ENCODE results near the gene CATSPERD. TPM values are rescaled to one million over a fixed set of nuclear protein-coding genes. Genes with fewer than 3 reads are reported as not detected.

CATSPERD gene
- total RNA-seq, 2 experiments from 2014 or later = not detected

DNA sequence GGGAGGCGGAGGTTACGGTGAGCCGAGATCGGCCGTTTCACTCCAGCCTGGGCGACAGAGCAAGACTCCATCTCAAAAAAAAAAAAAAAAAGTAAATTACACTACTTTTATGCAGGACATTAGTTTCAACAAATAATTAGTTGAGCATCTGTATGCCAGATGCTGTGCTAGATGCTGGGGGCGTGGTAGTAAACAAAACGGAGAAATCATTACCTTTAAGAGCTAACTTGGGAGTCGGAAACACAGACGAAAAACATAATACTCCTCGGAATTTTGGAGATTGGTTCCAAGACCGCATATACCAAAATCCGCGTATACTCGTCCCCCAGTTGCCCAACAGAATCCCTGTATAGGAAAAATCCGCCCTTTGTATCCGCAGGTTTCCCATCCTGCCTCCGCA is 71.8 kb downstream of the CATSPERD start:
- CTCF ChIA-PET = interaction anchor here (6.2 kb wide), 1 partner anchor 12 kb away, joined by 37 read pairs; the partner anchor contains the start of gene NRTN
- Histone ChIP-seq H3K27me3 (ENCODE audit: control insufficient read depth in 1 of 2, insufficient read depth in 2 of 2, low read length in 2 of 2) (no peaks in the 10 kb centered on the region), H3K4me1 (ENCODE audit: insufficient read depth, low read length) (peaks cover 26% of the 10 kb centered on the region), H3K27ac (ENCODE audit: low read depth in 1 of 2, low read length in 2 of 2) (no peak overlapping the region), H3K9me3 (ENCODE audit: control insufficient read depth in 1 of 2, insufficient read depth in 1 of 2, low read length in 2 of 2) (no peaks in the 10 kb centered on the region), H3K4me3 (ENCODE audit: low read length) (no peak overlapping the region), H3K36me3 (ENCODE audit: insufficient read depth, low read length) (peaks cover 28% of the 10 kb centered on the region)
- intact Hi-C loops (cut with DNase I, micrococcal nuclease) = loop anchor here (2.0 to 5.0 kb wide), 4 partner anchors 35 to 170 kb away; partner anchors contain the start of genes NDUFA11 (in 1 of the 2), RPL36 (in 1 of the 2), SAFB (in 1 of the 2) and SAFB2 (in 1 of the 2)
- Mint-ChIP-seq H3K36me3 (ENCODE audit: low read depth) (peaks cover 29% of the 10 kb centered on the region), H3K4me3 (no peak overlapping the region), H3K9me3 (no peaks in the 10 kb centered on the region), H3K4me1 (ENCODE audit: low read depth) (peaks cover 15% of the 10 kb centered on the region), H3K27me3 (no peaks in the 10 kb centered on the region), H3K27ac (peak overlapping the region; percentile 30)
- POLR2A ChIA-PET = interaction anchor here (1.7 to 3.6 kb wide), 4 partner anchors 12 to 112 kb away, joined by 5 to 23 read pairs (median 16); partner anchors contain the start of genes CATSPERD, LONP1, NDUFA11 and RPL36
- TF ChIP-seq, protein P1, sequence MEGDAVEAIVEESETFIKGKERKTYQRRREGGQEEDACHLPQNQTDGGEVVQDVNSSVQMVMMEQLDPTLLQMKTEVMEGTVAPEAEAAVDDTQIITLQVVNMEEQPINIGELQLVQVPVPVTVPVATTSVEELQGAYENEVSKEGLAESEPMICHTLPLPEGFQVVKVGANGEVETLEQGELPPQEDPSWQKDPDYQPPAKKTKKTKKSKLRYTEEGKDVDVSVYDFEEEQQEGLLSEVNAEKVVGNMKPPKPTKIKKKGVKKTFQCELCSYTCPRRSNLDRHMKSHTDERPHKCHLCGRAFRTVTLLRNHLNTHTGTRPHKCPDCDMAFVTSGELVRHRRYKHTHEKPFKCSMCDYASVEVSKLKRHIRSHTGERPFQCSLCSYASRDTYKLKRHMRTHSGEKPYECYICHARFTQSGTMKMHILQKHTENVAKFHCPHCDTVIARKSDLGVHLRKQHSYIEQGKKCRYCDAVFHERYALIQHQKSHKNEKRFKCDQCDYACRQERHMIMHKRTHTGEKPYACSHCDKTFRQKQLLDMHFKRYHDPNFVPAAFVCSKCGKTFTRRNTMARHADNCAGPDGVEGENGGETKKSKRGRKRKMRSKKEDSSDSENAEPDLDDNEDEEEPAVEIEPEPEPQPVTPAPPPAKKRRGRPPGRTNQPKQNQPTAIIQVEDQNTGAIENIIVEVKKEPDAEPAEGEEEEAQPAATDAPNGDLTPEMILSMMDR (IDR thresholded peaks at IDR 0.05) = no peak
- DNase-seq = peak in 1 of 14 experiments; percentile 28
- ATAC-seq (ENCODE audit: poor library complexity) = no peak

DNA sequence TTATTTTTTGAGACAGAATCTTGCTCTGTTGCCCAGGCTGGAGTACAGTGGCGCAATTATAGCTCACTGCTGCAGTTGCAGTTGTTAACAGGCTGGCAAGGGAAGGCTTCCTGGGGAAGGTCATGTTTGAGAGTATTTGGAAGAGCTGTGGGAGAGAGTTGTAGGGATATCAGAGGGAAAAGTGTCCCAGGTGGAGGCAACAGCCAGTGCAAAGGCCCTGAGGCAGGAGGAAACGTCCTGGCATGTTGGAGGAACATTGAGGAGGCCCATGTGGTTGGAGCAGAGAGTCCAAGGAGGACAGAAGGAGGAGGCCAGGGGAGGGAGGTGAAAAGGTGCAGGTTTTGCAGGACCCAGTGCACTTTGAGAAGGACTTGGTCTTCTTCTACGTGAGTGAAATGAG is 72.8 kb downstream of the CATSPERD start:
- H3K9me3 Mint-ChIP-seq = no peaks in the 10 kb centered on the region
- H3K9me3 ChIP-seq (ENCODE audit: control insufficient read depth in 1 of 2, insufficient read depth in 1 of 2, low read length in 2 of 2) = no peaks in the 10 kb centered on the region
- peak overlapping the region; percentile 51 for H3K27ac Mint-ChIP-seq
- no peak overlapping the region for H3K4me3 Mint-ChIP-seq
- ATAC-seq (ENCODE audit: poor library complexity) (no peak), DNase-seq (no peak)
- TF ChIP-seq, protein P1 (IDR thresholded peaks at IDR 0.05) = no peak
- no peaks in the 10 kb centered on the region for H3K27me3 Mint-ChIP-seq
- H3K4me1 Mint-ChIP-seq (ENCODE audit: low read depth) = peaks cover 15% of the 10 kb centered on the region
- peaks cover 25% of the 10 kb centered on the region for H3K36me3 Mint-ChIP-seq (ENCODE audit: low read depth)
- ChIA-PET POLR2A (interaction anchor here (1.7 kb wide), 1 partner anchor 103 kb away, joined by 5 read pairs; the partner anchor contains the start of gene RPL36), CTCF (interaction anchor here (0.7 to 6.2 kb wide), 3 partner anchors 11 to 164 kb away, joined by 3 to 37 read pairs (median 4); partner anchors contain the start of gene NRTN)
- H3K4me1 ChIP-seq (ENCODE audit: insufficient read depth, low read length) = peaks cover 26% of the 10 kb centered on the region
- H3K4me3 ChIP-seq (ENCODE audit: low read length) = no peak overlapping the region
- H3K27ac ChIP-seq (ENCODE audit: low read depth in 1 of 2, low read length in 2 of 2) = no peak overlapping the region
- intact Hi-C loops (cut with DNase I, micrococcal nuclease) = loop anchor here (2.0 to 5.0 kb wide), 4 partner anchors 34 to 171 kb away; partner anchors contain the start of genes NDUFA11 (in 1 of the 2), RPL36 (in 1 of the 2), SAFB (in 1 of the 2) and SAFB2 (in 1 of the 2)
- H3K27me3 ChIP-seq (ENCODE audit: control insufficient read depth in 1 of 2, insufficient read depth in 2 of 2, low read length in 2 of 2) = no peaks in the 10 kb centered on the region
- H3K36me3 ChIP-seq (ENCODE audit: insufficient read depth, low read length) = peaks cover 19% of the 10 kb centered on the region

DNA sequence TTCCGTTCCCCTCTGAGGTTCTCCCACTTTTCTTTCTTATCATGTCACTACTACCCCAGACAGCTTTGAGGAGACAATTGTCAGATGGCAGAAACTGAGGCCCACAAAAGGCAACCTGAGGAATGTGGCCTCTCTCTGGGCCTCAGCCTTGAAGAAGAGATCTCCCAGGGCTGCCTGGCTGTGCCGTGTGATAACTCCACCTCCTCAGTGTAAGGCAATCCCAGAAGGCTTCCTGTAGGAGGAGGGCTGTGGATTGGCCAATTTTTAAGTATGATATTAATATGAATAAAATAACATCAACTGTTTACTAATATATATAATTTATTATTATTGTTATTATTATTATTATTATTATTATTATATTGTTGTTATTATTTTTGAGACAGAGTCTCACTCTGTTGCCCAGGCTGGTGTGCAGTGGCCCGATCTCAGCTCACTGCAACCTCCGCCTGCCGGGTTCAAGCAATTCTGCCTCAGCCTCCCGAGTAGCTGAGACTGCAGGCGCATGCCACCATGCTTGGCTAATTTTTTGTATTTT is 75.0 kb downstream of the CATSPERD start:
- no peak overlapping the region for H3K4me3 ChIP-seq (ENCODE audit: low read length)
- ATAC-seq (ENCODE audit: poor library complexity) (no peak), DNase-seq (no peak)
- H3K36me3 ChIP-seq (ENCODE audit: insufficient read depth, low read length) = no peaks in the 10 kb centered on the region
- H3K4me3 Mint-ChIP-seq = no peak overlapping the region
- TF ChIP-seq, protein P1 (IDR thresholded peaks at IDR 0.05) = no peak
- no peak overlapping the region for H3K27ac ChIP-seq (ENCODE audit: low read depth in 1 of 2, low read length in 2 of 2)
- intact Hi-C loops (cut with DNase I, micrococcal nuclease) = no loop called here
- H3K27ac Mint-ChIP-seq = no peak overlapping the region
- H3K36me3 Mint-ChIP-seq (ENCODE audit: low read depth) = peaks cover 8% of the 10 kb centered on the region
- peaks cover 11% of the 10 kb centered on the region for H3K27me3 Mint-ChIP-seq
- POLR2A ChIA-PET = no interaction called here
- H3K9me3 ChIP-seq (ENCODE audit: control insufficient read depth in 1 of 2, insufficient read depth in 1 of 2, low read length in 2 of 2) = peaks cover 0 to 2% of the 10 kb centered on the region in 2 experiments
- peaks cover 8 to 9% of the 10 kb centered on the region in 2 experiments for H3K27me3 ChIP-seq (ENCODE audit: control insufficient read depth in 1 of 2, insufficient read depth in 2 of 2, low read length in 2 of 2)
- no peaks in the 10 kb centered on the region for H3K9me3 Mint-ChIP-seq
- CTCF ChIA-PET = interaction anchor here (6.2 kb wide), 1 partner anchor 9 kb away, joined by 37 read pairs; the partner anchor contains the start of gene NRTN
- peaks cover 7% of the 10 kb centered on the region for H3K4me1 Mint-ChIP-seq (ENCODE audit: low read depth)
- peaks cover 17% of the 10 kb centered on the region for H3K4me1 ChIP-seq (ENCODE audit: insufficient read depth, low read length)

Measured in CD4-positive, alpha-beta T cell (primary cell).